ENCODE results near the gene KPNA2.

DNA sequence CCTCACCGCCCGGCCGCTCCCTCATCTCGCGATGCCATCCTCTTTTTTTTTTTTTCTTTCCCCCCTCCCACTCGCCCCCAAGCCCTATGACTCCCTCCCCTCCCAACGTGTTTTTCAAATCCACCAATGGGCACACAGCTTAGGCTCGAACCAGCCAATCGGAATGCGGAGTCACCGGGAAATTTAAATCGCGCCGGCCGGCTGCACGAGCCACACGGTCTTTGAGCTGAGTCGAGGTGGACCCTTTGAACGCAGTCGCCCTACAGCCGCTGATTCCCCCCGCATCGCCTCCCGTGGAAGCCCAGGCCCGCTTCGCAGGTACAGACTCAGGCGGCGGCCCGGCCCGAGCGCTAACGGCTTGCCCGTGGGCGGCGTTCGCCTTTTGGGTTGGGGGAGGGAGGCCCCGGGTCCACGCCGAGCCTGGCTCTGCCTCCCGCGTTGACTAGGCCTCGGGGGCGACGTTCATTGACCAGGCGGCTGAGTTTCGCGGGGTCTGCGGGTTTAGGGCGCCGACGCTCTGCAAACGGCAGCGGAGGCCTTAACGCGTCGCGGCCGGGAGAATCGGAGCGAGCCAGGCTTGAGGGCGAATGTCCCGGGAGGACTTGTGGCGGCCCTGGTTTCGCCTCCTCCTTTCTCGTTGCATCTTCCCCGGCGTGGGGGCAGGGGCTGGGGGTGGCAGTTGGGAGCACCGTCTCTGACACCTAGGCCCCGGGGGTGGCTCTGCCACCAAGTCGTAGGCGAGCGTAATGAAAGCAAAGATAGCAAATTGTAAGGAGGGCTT, at the start of gene KPNA2:
- TF ChIP-seq, protein P1, sequence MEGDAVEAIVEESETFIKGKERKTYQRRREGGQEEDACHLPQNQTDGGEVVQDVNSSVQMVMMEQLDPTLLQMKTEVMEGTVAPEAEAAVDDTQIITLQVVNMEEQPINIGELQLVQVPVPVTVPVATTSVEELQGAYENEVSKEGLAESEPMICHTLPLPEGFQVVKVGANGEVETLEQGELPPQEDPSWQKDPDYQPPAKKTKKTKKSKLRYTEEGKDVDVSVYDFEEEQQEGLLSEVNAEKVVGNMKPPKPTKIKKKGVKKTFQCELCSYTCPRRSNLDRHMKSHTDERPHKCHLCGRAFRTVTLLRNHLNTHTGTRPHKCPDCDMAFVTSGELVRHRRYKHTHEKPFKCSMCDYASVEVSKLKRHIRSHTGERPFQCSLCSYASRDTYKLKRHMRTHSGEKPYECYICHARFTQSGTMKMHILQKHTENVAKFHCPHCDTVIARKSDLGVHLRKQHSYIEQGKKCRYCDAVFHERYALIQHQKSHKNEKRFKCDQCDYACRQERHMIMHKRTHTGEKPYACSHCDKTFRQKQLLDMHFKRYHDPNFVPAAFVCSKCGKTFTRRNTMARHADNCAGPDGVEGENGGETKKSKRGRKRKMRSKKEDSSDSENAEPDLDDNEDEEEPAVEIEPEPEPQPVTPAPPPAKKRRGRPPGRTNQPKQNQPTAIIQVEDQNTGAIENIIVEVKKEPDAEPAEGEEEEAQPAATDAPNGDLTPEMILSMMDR (conservative IDR thresholded peaks at IDR 0.05; ENCODE audit: low read length): no peak
- no peak for TF ChIP-seq EZH2phosphoT487 (IDR thresholded peaks at IDR 0.05; ENCODE audit: borderline replicate concordance)

Data from Loucy (cell line).